HCT116 (cell line): ENCODE measurements around the gene SNED1.

Source experiments
- CEBPB ChIP-seq: IDR thresholded peaks from 2 replicates; pipeline ENCODE4 v1.6.1; 2012; ENCODE audit warnings: low read depth
- EGR1 ChIP-seq: IDR thresholded peaks from 2 replicates; pipeline ENCODE4 v1.6.1; 2012; ENCODE audit warnings: low read depth
- POLR2A ChIP-seq: IDR thresholded peaks from 2 replicates; pipeline ENCODE4 v1.7.0; 2011; ENCODE audit warnings: borderline replicate concordance; ENCODE audit not compliant: insufficient read depth, insufficient read length; ENCODE audit errors: extremely low read depth
- POLR2AphosphoS5 ChIP-seq: IDR thresholded peaks from 2 replicates; pipeline ENCODE4 v1.6.1; 2011; ENCODE audit warnings: mild to moderate bottlenecking, low read depth, low read length, moderate library complexity
- SIN3A ChIP-seq: IDR thresholded peaks from 2 replicates; pipeline ENCODE4 v1.6.1; 2012; ENCODE audit warnings: low read depth
- SP1 ChIP-seq: IDR thresholded peaks from 2 replicates; pipeline ENCODE4 v1.6.1; 2012; ENCODE audit warnings: low read depth
- YY1 ChIP-seq: IDR thresholded peaks from 2 replicates; pipeline ENCODE4 v1.6.1; 2011; ENCODE audit warnings: low read length, low read depth, moderate library complexity, mild to moderate bottlenecking; ENCODE audit not compliant: insufficient replicate concordance; ENCODE audit errors: extremely low read depth
- TF ChIP-seq, protein P1 (sequence below): IDR thresholded peaks from 2 replicates; pipeline ENCODE4 v1.6.1; 2011; ENCODE audit warnings: mild to moderate bottlenecking, low read length, moderate library complexity; ENCODE audit not compliant: insufficient replicate concordance; ENCODE audit errors: extremely low read depth
- TF ChIP-seq, protein P2 (sequence below): IDR thresholded peaks from 2 replicates; pipeline ENCODE4 v1.6.1; 2012
- TF ChIP-seq, protein P3 (sequence below), 3 experiments: fragments of 200-600 bp in 1 of 3; sonication (generic) in 1 of 3; IDR thresholded peaks in 2 of 3; conservative IDR thresholded peaks in 1 of 3; 2 replicates each; pipeline ENCODE4 v1.5.1; 2012 to 2017; ENCODE audit warnings: low read depth in 2 of 3, low read length in 2 of 3, antibody characterized with exemption in 1 of 3, borderline replicate concordance in 1 of 3, control low read depth in 1 of 3, mild to moderate bottlenecking in 1 of 3, mixed read lengths in 1 of 3, mixed run types in 1 of 3, moderate library complexity in 1 of 3; ENCODE audit not compliant: insufficient read depth in 1 of 3
- TF ChIP-seq, protein P4 (sequence below): IDR thresholded peaks from 2 replicates; pipeline ENCODE4 v1.6.1; 2012; ENCODE audit warnings: low read depth

DNA sequence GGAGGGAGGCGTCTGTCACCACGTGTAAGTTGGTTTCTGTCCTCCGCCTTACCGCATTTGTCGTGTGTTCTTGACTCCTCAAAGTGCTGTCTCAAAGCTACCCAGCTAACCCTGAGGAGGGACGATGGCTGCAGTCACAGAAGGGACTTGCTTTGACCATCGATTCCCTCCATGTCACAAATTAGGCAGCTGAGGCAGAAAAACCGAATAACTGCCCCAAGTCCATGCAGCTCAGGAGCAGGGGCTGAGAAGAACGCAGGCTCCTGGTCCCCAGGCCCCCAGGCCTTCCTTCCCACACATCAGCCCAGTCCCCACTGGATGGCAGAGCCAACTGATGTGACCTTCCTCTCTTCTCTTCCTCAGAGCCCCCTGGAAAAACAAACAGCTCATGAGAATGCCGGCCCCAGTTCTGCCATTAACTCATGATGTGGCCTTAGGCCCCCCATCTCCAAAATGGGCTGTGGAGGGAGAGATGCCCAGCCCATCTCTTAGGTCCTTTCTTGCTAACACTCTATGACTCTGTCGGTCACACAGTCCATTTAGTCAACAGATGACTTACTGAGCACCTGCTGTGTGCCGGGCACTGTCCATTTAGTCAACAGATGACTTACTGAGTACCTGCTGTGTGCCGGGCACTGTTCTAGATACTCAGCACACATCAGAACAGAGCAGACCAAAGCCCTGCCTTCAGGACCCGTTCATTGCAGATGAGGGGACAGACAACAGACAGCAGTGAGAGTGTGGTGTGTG is 84.1 kb downstream of the SNED1 start:
- TF ChIP-seq, protein P1, sequence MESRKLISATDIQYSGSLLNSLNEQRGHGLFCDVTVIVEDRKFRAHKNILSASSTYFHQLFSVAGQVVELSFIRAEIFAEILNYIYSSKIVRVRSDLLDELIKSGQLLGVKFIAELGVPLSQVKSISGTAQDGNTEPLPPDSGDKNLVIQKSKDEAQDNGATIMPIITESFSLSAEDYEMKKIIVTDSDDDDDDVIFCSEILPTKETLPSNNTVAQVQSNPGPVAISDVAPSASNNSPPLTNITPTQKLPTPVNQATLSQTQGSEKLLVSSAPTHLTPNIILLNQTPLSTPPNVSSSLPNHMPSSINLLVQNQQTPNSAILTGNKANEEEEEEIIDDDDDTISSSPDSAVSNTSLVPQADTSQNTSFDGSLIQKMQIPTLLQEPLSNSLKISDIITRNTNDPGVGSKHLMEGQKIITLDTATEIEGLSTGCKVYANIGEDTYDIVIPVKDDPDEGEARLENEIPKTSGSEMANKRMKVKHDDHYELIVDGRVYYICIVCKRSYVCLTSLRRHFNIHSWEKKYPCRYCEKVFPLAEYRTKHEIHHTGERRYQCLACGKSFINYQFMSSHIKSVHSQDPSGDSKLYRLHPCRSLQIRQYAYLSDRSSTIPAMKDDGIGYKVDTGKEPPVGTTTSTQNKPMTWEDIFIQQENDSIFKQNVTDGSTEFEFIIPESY: no peak
- no peak for TF ChIP-seq SIN3A
- TF ChIP-seq EGR1: no peak
- TF ChIP-seq, protein P2, sequence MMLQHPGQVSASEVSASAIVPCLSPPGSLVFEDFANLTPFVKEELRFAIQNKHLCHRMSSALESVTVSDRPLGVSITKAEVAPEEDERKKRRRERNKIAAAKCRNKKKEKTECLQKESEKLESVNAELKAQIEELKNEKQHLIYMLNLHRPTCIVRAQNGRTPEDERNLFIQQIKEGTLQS: no peak
- TF ChIP-seq POLR2A: no peak
- TF ChIP-seq CEBPB: no peak
- TF ChIP-seq, protein P3, sequence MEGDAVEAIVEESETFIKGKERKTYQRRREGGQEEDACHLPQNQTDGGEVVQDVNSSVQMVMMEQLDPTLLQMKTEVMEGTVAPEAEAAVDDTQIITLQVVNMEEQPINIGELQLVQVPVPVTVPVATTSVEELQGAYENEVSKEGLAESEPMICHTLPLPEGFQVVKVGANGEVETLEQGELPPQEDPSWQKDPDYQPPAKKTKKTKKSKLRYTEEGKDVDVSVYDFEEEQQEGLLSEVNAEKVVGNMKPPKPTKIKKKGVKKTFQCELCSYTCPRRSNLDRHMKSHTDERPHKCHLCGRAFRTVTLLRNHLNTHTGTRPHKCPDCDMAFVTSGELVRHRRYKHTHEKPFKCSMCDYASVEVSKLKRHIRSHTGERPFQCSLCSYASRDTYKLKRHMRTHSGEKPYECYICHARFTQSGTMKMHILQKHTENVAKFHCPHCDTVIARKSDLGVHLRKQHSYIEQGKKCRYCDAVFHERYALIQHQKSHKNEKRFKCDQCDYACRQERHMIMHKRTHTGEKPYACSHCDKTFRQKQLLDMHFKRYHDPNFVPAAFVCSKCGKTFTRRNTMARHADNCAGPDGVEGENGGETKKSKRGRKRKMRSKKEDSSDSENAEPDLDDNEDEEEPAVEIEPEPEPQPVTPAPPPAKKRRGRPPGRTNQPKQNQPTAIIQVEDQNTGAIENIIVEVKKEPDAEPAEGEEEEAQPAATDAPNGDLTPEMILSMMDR (IDR thresholded peaks at IDR 0.05 in 2 of 3, conservative IDR thresholded peaks at IDR 0.05 in 1 of 3; ENCODE audit: borderline replicate concordance in 1 of 3, insufficient read depth in 1 of 3, low read depth in 2 of 3, low read length in 2 of 3): no peak
- no peak for TF ChIP-seq POLR2AphosphoS5
- TF ChIP-seq, protein P4, sequence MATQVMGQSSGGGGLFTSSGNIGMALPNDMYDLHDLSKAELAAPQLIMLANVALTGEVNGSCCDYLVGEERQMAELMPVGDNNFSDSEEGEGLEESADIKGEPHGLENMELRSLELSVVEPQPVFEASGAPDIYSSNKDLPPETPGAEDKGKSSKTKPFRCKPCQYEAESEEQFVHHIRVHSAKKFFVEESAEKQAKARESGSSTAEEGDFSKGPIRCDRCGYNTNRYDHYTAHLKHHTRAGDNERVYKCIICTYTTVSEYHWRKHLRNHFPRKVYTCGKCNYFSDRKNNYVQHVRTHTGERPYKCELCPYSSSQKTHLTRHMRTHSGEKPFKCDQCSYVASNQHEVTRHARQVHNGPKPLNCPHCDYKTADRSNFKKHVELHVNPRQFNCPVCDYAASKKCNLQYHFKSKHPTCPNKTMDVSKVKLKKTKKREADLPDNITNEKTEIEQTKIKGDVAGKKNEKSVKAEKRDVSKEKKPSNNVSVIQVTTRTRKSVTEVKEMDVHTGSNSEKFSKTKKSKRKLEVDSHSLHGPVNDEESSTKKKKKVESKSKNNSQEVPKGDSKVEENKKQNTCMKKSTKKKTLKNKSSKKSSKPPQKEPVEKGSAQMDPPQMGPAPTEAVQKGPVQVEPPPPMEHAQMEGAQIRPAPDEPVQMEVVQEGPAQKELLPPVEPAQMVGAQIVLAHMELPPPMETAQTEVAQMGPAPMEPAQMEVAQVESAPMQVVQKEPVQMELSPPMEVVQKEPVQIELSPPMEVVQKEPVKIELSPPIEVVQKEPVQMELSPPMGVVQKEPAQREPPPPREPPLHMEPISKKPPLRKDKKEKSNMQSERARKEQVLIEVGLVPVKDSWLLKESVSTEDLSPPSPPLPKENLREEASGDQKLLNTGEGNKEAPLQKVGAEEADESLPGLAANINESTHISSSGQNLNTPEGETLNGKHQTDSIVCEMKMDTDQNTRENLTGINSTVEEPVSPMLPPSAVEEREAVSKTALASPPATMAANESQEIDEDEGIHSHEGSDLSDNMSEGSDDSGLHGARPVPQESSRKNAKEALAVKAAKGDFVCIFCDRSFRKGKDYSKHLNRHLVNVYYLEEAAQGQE: no peak
- TF ChIP-seq SP1: no peak
- TF ChIP-seq YY1: no peak
